ENCODE data around the gene HMGXB3.
"Not testable (repeated sequence)": the region's sequence is repeated elsewhere in the genome, so short reads cannot be mapped to it uniquely, and the experiment has no call there.

Gene HMGXB3

GRCh38 chr5:150068472-150068871, 67.9 kb downstream of the HMGXB3 start:
- peak; percentile 40 for DNase-seq (ENCODE audit: low read depth)

- no peak for DNase-seq (ENCODE audit: low read depth)
Measured at GRCh38 chr5:150068961-150069645, 68.6 kb downstream of the HMGXB3 start.

- DNase-seq (ENCODE audit: low read depth), result no peak
Measured at GRCh38 chr5:150069672-150070627, 69.4 kb downstream of the HMGXB3 start.

- no peak for DNase-seq (ENCODE audit: low read depth)
Measured at GRCh38 chr5:150070821-150071220, 70.3 kb downstream of the HMGXB3 start.

GRCh38 chr5:150073086-150073625, 72.6 kb downstream of the HMGXB3 start:
- DNase-seq (ENCODE audit: low read depth), result no peak

GRCh38 chr5:150073677-150074076, 73.1 kb downstream of the HMGXB3 start:
- DNase-seq (ENCODE audit: low read depth), result no peak

GRCh38 chr5:150075233-150075632, 74.7 kb downstream of the HMGXB3 start:
- no peak for DNase-seq (ENCODE audit: low read depth)

GRCh38 chr5:150075806-150076205, 75.3 kb downstream of the HMGXB3 start:
- no peak for DNase-seq (ENCODE audit: low read depth)

GRCh38 chr5:150077060-150077459, 76.5 kb downstream of the HMGXB3 start:
- DNase-seq (ENCODE audit: low read depth), result no peak

- no peak for DNase-seq (ENCODE audit: low read depth)
Measured at GRCh38 chr5:150077996-150078801, 77.7 kb downstream of the HMGXB3 start.

- DNase-seq (ENCODE audit: low read depth), result no peak
Measured at GRCh38 chr5:150078802-150079689, 78.5 kb downstream of the HMGXB3 start.

- no peak for DNase-seq (ENCODE audit: low read depth)
Measured at GRCh38 chr5:150079909-150080461, 79.4 kb downstream of the HMGXB3 start.

GRCh38 chr5:150080696-150081435, 80.3 kb downstream of the HMGXB3 start:
- DNase-seq (ENCODE audit: low read depth), result no peak

- no peak for DNase-seq (ENCODE audit: low read depth)
Measured at GRCh38 chr5:150081541-150082283, 81.2 kb downstream of the HMGXB3 start.

GRCh38 chr5:150082374-150082773, 81.8 kb downstream of the HMGXB3 start:
- no peak for DNase-seq (ENCODE audit: low read depth)

- DNase-seq (ENCODE audit: low read depth), result no peak
Measured at GRCh38 chr5:150082889-150083288, 82.3 kb downstream of the HMGXB3 start.

GRCh38 chr5:150084754-150085153, 84.2 kb downstream of the HMGXB3 start:
- not testable (repeated sequence) for DNase-seq (ENCODE audit: low read depth)

- DNase-seq (ENCODE audit: low read depth), result no peak
Measured at GRCh38 chr5:150085191-150085912, 84.8 kb downstream of the HMGXB3 start.

Data from iris pigment epithelial cell (primary cell).